GM12892 (cell line): ENCODE data around the gene PLPP7.

ENCODE experiments used
- POLR2A ChIP-seq: IDR thresholded peaks from 2 replicates; pipeline ENCODE4 v1.6.1; 2011; ENCODE audit warnings: low read depth, low read length, control low read depth
- TAF1 ChIP-seq: IDR thresholded peaks from 2 replicates; pipeline ENCODE4 v1.6.1; 2011; ENCODE audit warnings: low read depth, mild to moderate bottlenecking, control low read depth, low read length, borderline replicate concordance

- TF ChIP-seq POLR2A (no peak), TAF1 (no peak)
Observed at GRCh38 chr9:131290767-131291370, 1.3 kb downstream of the PLPP7 start.
